Adipocyte (in vitro differentiated cells): ENCODE data around the gene EGR1.
A peak's percentile ranks its signal among the peaks of the same experiment; 100 is the strongest.

Experiments
- DNase-seq: peaks from one replicate; pipeline ENCODE4 v3.0.0-alpha.2; 2015; ENCODE audit warnings: low read depth
- H3K27me3 ChIP-seq: replicated peaks from 2 replicates; pipeline ENCODE4 v1.7.0; 2013; ENCODE audit warnings: mild to moderate bottlenecking, low read length, moderate library complexity; ENCODE audit not compliant: control insufficient read depth, insufficient read depth
- H3K36me3 ChIP-seq: 2 replicates; pipeline ENCODE4 v1.7.0; 2013; ENCODE audit warnings: low read length, mild to moderate bottlenecking, moderate library complexity; ENCODE audit not compliant: control insufficient read depth, insufficient read depth, severe bottlenecking
- H3K4me1 ChIP-seq: 2 replicates; pipeline ENCODE4 v1.7.0; 2013; ENCODE audit warnings: mild to moderate bottlenecking, low read length, moderate library complexity; ENCODE audit not compliant: control insufficient read depth, insufficient read depth
- H3K4me3 ChIP-seq: 2 replicates; pipeline ENCODE4 v1.7.0; 2013; ENCODE audit warnings: mild to moderate bottlenecking, low read length, moderate library complexity
- H3K9ac ChIP-seq: 2 replicates; pipeline ENCODE4 v1.7.0; 2013; ENCODE audit warnings: mild to moderate bottlenecking, low read length, moderate library complexity
- H3K9me3 ChIP-seq: 2 replicates; pipeline ENCODE4 v1.7.0; 2013; ENCODE audit warnings: mild to moderate bottlenecking, low read length, moderate library complexity; ENCODE audit not compliant: control insufficient read depth

EGR1 gene

DNA sequence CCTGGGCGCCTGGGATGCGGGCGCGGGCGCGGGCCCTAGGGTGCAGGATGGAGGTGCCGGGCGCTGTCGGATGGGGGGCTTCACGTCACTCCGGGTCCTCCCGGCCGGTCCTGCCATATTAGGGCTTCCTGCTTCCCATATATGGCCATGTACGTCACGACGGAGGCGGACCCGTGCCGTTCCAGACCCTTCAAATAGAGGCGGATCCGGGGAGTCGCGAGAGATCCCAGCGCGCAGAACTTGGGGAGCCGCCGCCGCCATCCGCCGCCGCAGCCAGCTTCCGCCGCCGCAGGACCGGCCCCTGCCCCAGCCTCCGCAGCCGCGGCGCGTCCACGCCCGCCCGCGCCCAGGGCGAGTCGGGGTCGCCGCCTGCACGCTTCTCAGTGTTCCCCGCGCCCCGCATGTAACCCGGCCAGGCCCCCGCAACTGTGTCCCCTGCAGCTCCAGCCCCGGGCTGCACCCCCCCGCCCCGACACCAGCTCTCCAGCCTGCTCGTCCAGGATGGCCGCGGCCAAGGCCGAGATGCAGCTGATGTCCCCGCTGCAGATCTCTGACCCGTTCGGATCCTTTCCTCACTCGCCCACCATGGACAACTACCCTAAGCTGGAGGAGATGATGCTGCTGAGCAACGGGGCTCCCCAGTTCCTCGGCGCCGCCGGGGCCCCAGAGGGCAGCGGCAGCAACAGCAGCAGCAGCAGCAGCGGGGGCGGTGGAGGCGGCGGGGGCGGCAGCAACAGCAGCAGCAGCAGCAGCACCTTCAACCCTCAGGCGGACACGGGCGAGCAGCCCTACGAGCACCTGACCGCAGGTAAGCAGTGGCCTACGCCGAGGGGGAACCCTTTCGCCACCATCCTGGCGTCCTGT, at the start of gene EGR1:
Gene EGR1 (plus strand): TSS at position 219 of the 864 bp plus-strand sequence. CDS start 283 bp downstream, at position 502.
- peak; percentile 97 for DNase-seq

DNA sequence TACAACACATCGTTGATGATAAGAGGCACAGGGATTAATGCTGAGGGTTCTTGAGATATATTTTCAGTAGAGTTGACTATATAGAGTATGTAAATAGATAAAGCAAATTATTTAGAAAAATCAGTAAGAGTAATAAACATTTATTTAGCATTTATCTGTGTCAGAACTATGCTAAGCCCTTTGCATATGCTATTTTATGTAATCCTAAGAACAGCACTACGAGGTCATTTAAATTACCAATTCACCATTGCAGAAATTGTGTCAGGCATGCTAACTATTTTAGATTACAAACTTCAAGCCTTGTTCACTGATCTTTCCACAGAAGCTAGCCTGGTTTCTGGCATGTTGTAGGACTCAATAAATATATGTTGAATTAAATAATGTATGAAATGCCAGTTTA, 46.8 kb upstream of the EGR1 start:
- Histone ChIP-seq H3K36me3 (peaks cover 81% of the 10 kb centered on the region), H3K9ac (no peak overlapping the region), H3K4me3 (no peak overlapping the region), H3K4me1 (peaks cover 3% of the 10 kb centered on the region), H3K27me3 (no peaks in the 10 kb centered on the region), H3K9me3 (no peaks in the 10 kb centered on the region)
- DNase-seq = no peak

More for the DNA sequence above, at the start of gene EGR1:
- peak within 1 kb of the TSS; percentile 90 for H3K4me3 ChIP-seq
- peak within 1 kb of the TSS; percentile 91 for H3K9ac ChIP-seq
- no peaks in the 10 kb centered on the region for H3K27me3 ChIP-seq
- peaks cover 26% of the 10 kb centered on the region for H3K4me1 ChIP-seq
- no peaks in the 10 kb centered on the region for H3K9me3 ChIP-seq
- H3K36me3 ChIP-seq = no peaks in the 10 kb centered on the region

GRCh38 chr5:138425079-138425478, 40.2 kb upstream of the EGR1 start:
- no peaks in the 10 kb centered on the region for H3K27me3 ChIP-seq
- H3K9me3 ChIP-seq = no peaks in the 10 kb centered on the region
- H3K4me1 ChIP-seq = peaks cover 3% of the 10 kb centered on the region
- no peak overlapping the region for H3K4me3 ChIP-seq
- H3K9ac ChIP-seq = no peak overlapping the region
- DNase-seq = no peak
- H3K36me3 ChIP-seq = peaks cover 92% of the 10 kb centered on the region

- Histone ChIP-seq H3K9ac (no peak overlapping the region), H3K4me1 (peaks cover 29% of the 10 kb centered on the region), H3K4me3 (no peak overlapping the region), H3K36me3 (peaks cover 45% of the 10 kb centered on the region), H3K27me3 (no peaks in the 10 kb centered on the region), H3K9me3 (no peaks in the 10 kb centered on the region)
- DNase-seq = peak; percentile 17
These were observed 29.3 kb upstream of the EGR1 start for GRCh38 chr5:138435943-138436342.

DNA sequence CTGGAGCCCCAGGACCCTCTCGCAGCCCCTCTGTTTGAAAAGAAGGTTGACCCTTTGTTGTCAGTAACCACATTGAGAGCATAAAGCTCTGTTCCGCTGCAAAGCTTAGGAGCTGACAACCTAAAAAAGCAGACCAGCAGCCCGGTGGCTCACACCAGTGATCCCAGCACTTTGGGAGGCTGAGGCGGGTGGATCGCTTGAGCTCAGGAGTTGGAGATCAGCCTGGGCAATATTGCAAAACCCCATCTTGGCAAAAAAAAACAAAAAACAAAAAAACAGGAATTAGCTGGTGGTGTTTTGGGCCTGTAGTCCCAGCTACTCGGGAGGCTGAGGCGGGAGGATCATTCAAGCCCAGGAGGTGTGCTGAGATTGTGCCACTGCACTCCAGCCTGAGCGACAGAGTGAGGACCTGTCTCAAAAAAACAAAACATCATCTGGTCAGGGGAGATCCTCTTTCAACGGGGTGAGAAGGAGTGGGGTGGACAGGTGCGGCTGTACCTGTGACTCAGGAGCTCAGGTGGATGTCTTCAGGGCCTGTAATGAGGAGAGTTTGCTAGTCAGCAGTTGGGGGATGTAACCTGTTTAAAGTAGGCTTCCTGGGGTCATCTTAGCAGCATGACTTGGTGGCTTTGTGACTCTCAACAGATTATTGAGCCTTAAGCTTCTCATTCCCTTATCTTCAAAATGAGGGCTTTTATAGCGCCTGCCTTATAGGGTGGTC, 27.1 kb upstream of the EGR1 start:
- Histone ChIP-seq H3K9ac (peak overlapping the region; percentile 63), H3K9me3 (no peaks in the 10 kb centered on the region), H3K27me3 (no peaks in the 10 kb centered on the region), H3K4me3 (peak overlapping the region; percentile 72), H3K4me1 (peaks cover 29% of the 10 kb centered on the region), H3K36me3 (peaks cover 27% of the 10 kb centered on the region)
- no peak for DNase-seq

- Histone ChIP-seq H3K9ac (peak within 1 kb of the TSS; percentile 63), H3K36me3 (peaks cover 20% of the 10 kb centered on the region), H3K4me3 (peak within 1 kb of the TSS; percentile 72), H3K9me3 (no peaks in the 10 kb centered on the region), H3K4me1 (peaks cover 29% of the 10 kb centered on the region), H3K27me3 (peaks cover 3% of the 10 kb centered on the region)
- peak; percentile 78 for DNase-seq
These were observed 26.4 kb upstream of the EGR1 start, which contains the start of gene REEP2 for GRCh38 chr5:138438724-138439476. Gene REEP2, plus strand, starts transcription at chr5:138439057. Its CDS starts 152 bp downstream, at chr5:138439209.

DNA sequence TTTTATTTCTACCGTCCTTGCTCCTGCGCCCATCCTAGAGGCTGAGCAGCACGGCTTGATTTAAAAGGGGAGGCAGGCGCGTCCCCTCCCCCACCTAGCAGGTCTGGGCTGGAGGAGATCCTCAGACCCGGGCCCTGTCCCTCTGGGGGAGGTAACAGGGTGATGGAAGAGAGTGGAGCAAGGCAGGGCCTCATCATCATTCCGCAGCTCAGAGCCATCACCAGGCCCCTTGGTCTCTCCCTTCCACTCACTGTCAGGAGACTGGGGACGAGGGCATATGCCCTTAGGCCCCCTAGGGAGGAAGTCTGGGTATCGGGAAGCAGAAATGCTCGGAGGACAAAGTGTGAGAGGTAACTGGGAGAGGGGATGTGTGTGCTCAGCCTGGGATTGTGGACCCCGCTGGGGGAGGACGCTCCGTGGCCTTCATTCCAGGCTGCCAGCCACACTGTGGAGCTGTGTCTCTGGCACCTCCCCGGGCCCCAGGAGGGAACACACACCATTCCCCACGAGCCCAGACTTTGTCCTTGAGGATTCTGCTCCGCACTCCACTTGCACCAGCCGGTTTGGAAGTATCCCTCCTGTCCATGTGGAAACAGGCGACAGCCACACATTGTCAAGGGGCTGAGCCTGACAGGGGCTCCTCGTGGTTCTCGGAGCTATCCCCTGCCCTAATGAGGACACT, 25.7 kb upstream of the EGR1 start:
- Histone ChIP-seq H3K4me3 (peak overlapping the region; percentile 72), H3K4me1 (peaks cover 29% of the 10 kb centered on the region), H3K9me3 (no peaks in the 10 kb centered on the region), H3K27me3 (peaks cover 4% of the 10 kb centered on the region), H3K9ac (peak overlapping the region; percentile 63), H3K36me3 (peaks cover 15% of the 10 kb centered on the region)
- peak; percentile 7 for DNase-seq

- Histone ChIP-seq H3K36me3 (peaks cover 7% of the 10 kb centered on the region), H3K4me1 (peaks cover 27% of the 10 kb centered on the region), H3K9ac (no peak overlapping the region), H3K27me3 (peaks cover 4% of the 10 kb centered on the region), H3K9me3 (no peaks in the 10 kb centered on the region), H3K4me3 (no peak overlapping the region)
- no peak for DNase-seq
These were observed 24.9 kb upstream of the EGR1 start for GRCh38 chr5:138440159-138441073.

DNA sequence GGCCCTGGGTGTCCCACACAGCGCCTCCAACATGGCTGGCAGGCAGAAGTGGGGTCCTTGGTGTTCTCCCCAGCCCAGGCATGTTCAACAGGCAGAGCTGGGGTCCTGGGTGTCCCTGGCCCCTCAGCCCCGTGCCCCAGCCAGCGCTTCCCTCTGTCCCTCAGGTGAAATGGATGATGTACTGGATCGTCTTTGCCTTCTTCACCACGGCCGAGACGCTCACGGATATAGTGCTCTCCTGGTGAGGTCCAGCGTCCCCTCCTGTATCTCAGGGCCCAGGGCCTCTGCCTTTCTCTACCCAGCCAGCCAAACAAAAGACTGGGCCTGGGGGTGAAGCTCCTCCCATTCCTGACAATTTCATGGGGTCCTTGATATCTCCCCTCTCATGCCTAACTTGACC, 24.1 kb upstream of the EGR1 start:
- Histone ChIP-seq H3K9me3 (no peaks in the 10 kb centered on the region), H3K4me3 (no peak overlapping the region), H3K36me3 (no peaks in the 10 kb centered on the region), H3K4me1 (peaks cover 19% of the 10 kb centered on the region), H3K27me3 (peaks cover 4% of the 10 kb centered on the region), H3K9ac (no peak overlapping the region)
- DNase-seq = no peak
